IMR-90 (cell line): ENCODE results near the gene PHPT1. TPM values are rescaled to one million over a fixed set of nuclear protein-coding genes. Genes with fewer than 3 reads are reported as not detected.

Experiments used
- ATAC-seq: fragments of 200-7000 bp; cut with Tn5 transposase; 2 replicates; pipeline ENCODE4 v1.9.1; 2020; ENCODE audit warnings: low read depth, mild to moderate bottlenecking, moderate library complexity
- BruUV-seq: library from RNA; stranded (reverse); fragments of 400-500 nt; replicated peaks from 2 replicates; lab custom pipeline; 2021; lab: Mats Ljungman, UMichigan
- CTCF ChIA-PET: fragments of 300-600 bp; formaldehyde crosslinking; extraction: SDS; loops from one replicate; lab custom pipeline; 2021; ENCODE audit warnings: antibody characterized with exemption; lab: Yijun Ruan, JAX
- POLR2A ChIA-PET: fragments of 300-600 bp; sonication (Branson Sonifier 250); formaldehyde crosslinking; loops from one replicate; lab custom pipeline; 2022; ENCODE audit warnings: antibody characterized with exemption; ENCODE audit not compliant: unreplicated experiment; lab: Charles Lee
- DNase-seq: peaks from one replicate; pipeline ENCODE4 v3.0.0; 2013
- H2AFZ ChIP-seq: replicated peaks from 2 replicates; pipeline ENCODE3; 2013; ENCODE audit warnings: low read length, mild to moderate bottlenecking; ENCODE audit not compliant: poor library complexity
- H2AK5ac ChIP-seq: 2 replicates; pipeline ENCODE4 v1.6.1; 2013; ENCODE audit warnings: low read depth, low read length, inconsistent platforms
- H2AK9ac ChIP-seq: replicated peaks from 2 replicates; pipeline ENCODE3; 2013; ENCODE audit warnings: mild to moderate bottlenecking, low read depth, low read length, moderate library complexity; ENCODE audit not compliant: poor library complexity
- H2BK120ac ChIP-seq: 2 replicates; pipeline ENCODE4 v1.6.1; 2013; ENCODE audit warnings: low read depth, low read length, inconsistent platforms
- H2BK15ac ChIP-seq: 3 replicates; pipeline ENCODE4 v1.6.1; 2013; ENCODE audit warnings: low read depth, low read length, inconsistent platforms
- H2BK20ac ChIP-seq: 2 replicates; pipeline ENCODE4 v1.6.1; 2013; ENCODE audit warnings: low read depth, mild to moderate bottlenecking, inconsistent platforms, low read length, moderate library complexity
- H2BK5ac ChIP-seq: 2 replicates; pipeline ENCODE4 v1.6.1; 2013; ENCODE audit warnings: mild to moderate bottlenecking, low read depth, low read length, inconsistent platforms; ENCODE audit not compliant: poor library complexity, severe bottlenecking
- H3K14ac ChIP-seq: replicated peaks from 2 replicates; pipeline ENCODE4 v1.6.1; 2013; ENCODE audit warnings: low read depth, low read length, inconsistent platforms
- H3K18ac ChIP-seq: 2 replicates; pipeline ENCODE4 v1.6.1; 2013; ENCODE audit warnings: low read depth, low read length, control low read depth
- H3K23ac ChIP-seq: 2 replicates; pipeline ENCODE4 v1.6.1; 2013; ENCODE audit warnings: low read depth, low read length, inconsistent platforms
- H3K27ac ChIP-seq: 2 replicates; pipeline ENCODE4 v1.5.1; 2013; ENCODE audit warnings: mild to moderate bottlenecking, control low read depth, low read length; ENCODE audit not compliant: insufficient read depth
- H3K27me3 ChIP-seq: 2 replicates; pipeline ENCODE4 v1.6.1; 2013; ENCODE audit warnings: low read length; ENCODE audit not compliant: control insufficient read depth, insufficient read depth
- H3K36me3 ChIP-seq: 2 replicates; pipeline ENCODE4 v1.6.1; 2013; ENCODE audit warnings: low read length, mixed read lengths; ENCODE audit not compliant: control insufficient read depth, insufficient read depth
- H3K4ac ChIP-seq: 2 replicates; pipeline ENCODE4 v1.6.1; 2013; ENCODE audit warnings: low read depth, low read length, inconsistent platforms
- H3K4me1 ChIP-seq: 2 replicates; pipeline ENCODE4 v1.6.1; 2013; ENCODE audit warnings: low read length, mixed read lengths; ENCODE audit not compliant: control insufficient read depth, insufficient read depth
- H3K4me2 ChIP-seq: 2 replicates; pipeline ENCODE4 v1.6.1; 2013; ENCODE audit warnings: low read depth, mild to moderate bottlenecking, control low read depth, low read length, moderate library complexity
- H3K4me3 ChIP-seq: 2 replicates; pipeline ENCODE4 v1.5.1; 2013; ENCODE audit warnings: low read depth, mild to moderate bottlenecking, control low read depth, low read length, moderate library complexity; ENCODE audit not compliant: insufficient read depth
- H3K56ac ChIP-seq: 2 replicates; pipeline ENCODE4 v1.6.1; 2013; ENCODE audit warnings: low read length, inconsistent platforms; ENCODE audit not compliant: insufficient read depth; ENCODE audit errors: extremely low read depth
- H3K79me1 ChIP-seq, 2 experiments: 2 replicates each; pipeline ENCODE4 v1.6.1; 2013; ENCODE audit warnings: low read length in 2 of 2, inconsistent platforms in 1 of 2, low read depth in 1 of 2
- H3K9ac ChIP-seq: 2 replicates; pipeline ENCODE4 v1.6.1; 2013; ENCODE audit warnings: low read depth, low read length, control low read depth
- H3K9me1 ChIP-seq: 2 replicates; pipeline ENCODE4 v1.6.1; 2013; ENCODE audit warnings: low read length, inconsistent platforms; ENCODE audit not compliant: insufficient read depth
- H3K9me3 ChIP-seq: 2 replicates; pipeline ENCODE4 v1.6.1; 2013; ENCODE audit warnings: low read length; ENCODE audit not compliant: control insufficient read depth, insufficient read depth
- H4K20me1 ChIP-seq: 2 replicates; pipeline ENCODE4 v1.6.1; 2013; ENCODE audit warnings: low read length, inconsistent platforms; ENCODE audit not compliant: insufficient read depth
- H4K5ac ChIP-seq: 2 replicates; pipeline ENCODE4 v1.6.1; 2013; ENCODE audit warnings: mild to moderate bottlenecking, low read depth, low read length, control low read depth
- H4K8ac ChIP-seq, 2 experiments: 2 replicates each; pipeline ENCODE4 v1.6.1; 2013; ENCODE audit warnings: low read depth in 2 of 2, low read length in 2 of 2, control low read depth in 1 of 2, inconsistent platforms in 1 of 2
- H4K91ac ChIP-seq: 2 replicates; pipeline ENCODE4 v1.6.1; 2013; ENCODE audit warnings: low read depth, low read length, inconsistent platforms; ENCODE audit not compliant: insufficient read depth
- BHLHE40 ChIP-seq: fragments of 150-350 bp; IDR thresholded peaks from 2 replicates; pipeline ENCODE4 v1.6.1; 2016; ENCODE audit warnings: mild to moderate bottlenecking, low read depth, low read length
- CTCF ChIP-seq: conservative IDR thresholded peaks from 2 replicates; pipeline ENCODE4 v1.5.1; 2012; ENCODE audit warnings: mild to moderate bottlenecking, low read depth, low read length, improper control_type of control experiment
- RFX5 ChIP-seq: IDR thresholded peaks from 2 replicates; pipeline ENCODE4 v1.8.0; 2012; ENCODE audit warnings: low read depth, mild to moderate bottlenecking, low read length, moderate library complexity
- SMC3 ChIP-seq: fragments of 150-350 bp; IDR thresholded peaks from 2 replicates; pipeline ENCODE4 v1.6.1; 2016; ENCODE audit warnings: low read depth, mild to moderate bottlenecking, antibody characterized with exemption, low read length, moderate library complexity
- WGBS, 2 experiments: methylation state at CpG; one replicate each; pipeline versions ENCODE4 v1.1.5 to v1.1.7; 2013; ENCODE audit warnings: missing lambda C conversion rate in 2 of 2; ENCODE audit not compliant: insufficient read length in 1 of 2; ENCODE audit errors: extremely low coverage in 2 of 2; 5-methylcytosine and 5-hydroxymethylcytosine counted together
- dilution Hi-C: fragments of 300-500 bp; cut with HindIII; formaldehyde crosslinking; loops from one replicate; pipeline ENCODE4 v1.14.3; 2018; ENCODE audit warnings: low sequenced_read_pairs; ENCODE audit not compliant: unreplicated experiment
- in situ Hi-C: fragments of 300-500 bp; cut with MboI; formaldehyde crosslinking; loops from 3 replicates; pipeline ENCODE4 v1.14.3; 2019; ENCODE audit warnings: low sequenced_read_pairs, inconsistent platforms, mixed read lengths
- intact Hi-C: fragments of 100-400 bp; cut with micrococcal nuclease; formaldehyde crosslinking; loops from 2 replicates; pipeline ENCODE4 v1.10.0; 2022
- polyA plus RNA-seq, 3 experiments: library from polyadenylated mRNA; depleted of rRNA; stranded (reverse); fragments of >200 nt; gene quantifications; 2 replicates each; pipeline ENCODE4 v1.2.3, GENCODE V29; 2012; ENCODE audit warnings: low replicate concordance in 1 of 3
- total RNA-seq: library from RNA; depleted of rRNA; stranded (reverse); fragments of >200 nt; gene quantifications from 2 replicates; pipeline ENCODE4 v1.2.3, GENCODE V29; 2012

The PHPT1 gene
- total and polyA plus RNA-seq, 2 of the 4 experiments (the other 2 are of a cell fraction): 79.8 to 214 TPM

DNA sequence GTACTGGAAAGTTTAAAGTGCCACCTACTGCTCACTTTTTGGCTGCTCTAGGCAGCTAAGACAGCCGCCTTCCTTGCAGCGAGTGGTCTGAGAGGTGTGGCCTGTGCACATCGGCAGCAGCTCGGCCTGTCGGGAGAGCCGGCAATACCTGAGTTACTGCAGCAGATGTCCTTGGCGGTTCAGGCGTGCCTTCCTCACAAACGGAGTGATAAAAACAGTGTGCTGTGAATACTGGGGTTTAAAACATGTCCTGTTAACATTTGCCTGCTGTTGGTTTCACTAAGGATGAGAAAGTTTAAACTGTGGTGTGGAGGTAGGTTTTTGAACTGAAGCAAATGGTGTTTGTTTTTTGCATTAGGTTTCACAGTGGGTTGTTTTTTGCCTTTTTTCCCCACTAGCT, 50.0 kb downstream of the PHPT1 start:
- ChIA-PET CTCF (interaction anchor here (0.6 kb wide), 1 partner anchor 424 kb away, joined by 3 read pairs; no protein-coding TSS in a partner anchor), POLR2A (no interaction called here)
- Histone ChIP-seq H3K4ac (no peak overlapping the region), H2AFZ (no peak overlapping the region), H2BK120ac (no peak overlapping the region), H4K91ac (no peak overlapping the region), H3K9me1 (peaks cover 14% of the 10 kb centered on the region; the same call in 1 of the 2 replicates), H3K27ac (no peak overlapping the region), H2AK9ac (no peak overlapping the region), H3K4me3 (no peak overlapping the region), H3K56ac (no peak overlapping the region), H3K9ac (no peak overlapping the region), H3K27me3 (no peaks in the 10 kb centered on the region), H4K5ac (no peak overlapping the region), H3K23ac (no peak overlapping the region), H2BK15ac (no peak overlapping the region), H2AK5ac (no peak overlapping the region), H3K14ac (no peak overlapping the region), H3K79me1 (peaks cover 22 to 71% of the 10 kb centered on the region in 2 experiments), H3K36me3 (peaks cover 16% of the 10 kb centered on the region), H4K8ac (no peak overlapping the region), H2BK5ac (no peak overlapping the region), H2BK20ac (no peak overlapping the region), H4K20me1 (peaks cover 4% of the 10 kb centered on the region), H3K18ac (no peak overlapping the region), H3K4me2 (no peak overlapping the region), H3K4me1 (peaks cover 15% of the 10 kb centered on the region), H3K9me3 (no peaks in the 10 kb centered on the region)
- 85% methylated on average over 9 of the region's 9 CpGs; no CpG with 5 or more reads in 1 of the 2 experiments for WGBS, 2 experiments
- DNase-seq (no peak), ATAC-seq (no peak)
- intact Hi-C loops (no loop called here), in situ Hi-C loops (no loop called here), dilution Hi-C loops (no loop called here)
- BruUV-seq: no TSS peak
- TF ChIP-seq RFX5 (no peak), SMC3 (no peak), BHLHE40 (no peak), CTCF (no peak)
